WTC11 (cell line): Measurements from ENCODE around the gene C3orf33. TPM values are rescaled to one million over a fixed set of nuclear protein-coding genes. Genes with fewer than 3 reads are reported as not detected.

Source experiments
- ATAC-seq: fragments of 200-7000 bp; cut with Tn5 transposase; 2 replicates; pipeline ENCODE4 v1.10.0; 2021; ENCODE audit warnings: mild to moderate bottlenecking, moderate library complexity
- CTCF ChIA-PET: fragments of 300-600 bp; sonication (Branson Sonifier 250); formaldehyde crosslinking; loops from one replicate; lab custom pipeline; 2021; ENCODE audit warnings: antibody characterized with exemption; lab: Charles Lee
- POLR2A ChIA-PET: fragments of 350-600 bp; sonication (Branson Sonifier 250); formaldehyde crosslinking; loops from one replicate; lab custom pipeline; 2021; ENCODE audit warnings: antibody characterized with exemption; lab: Charles Lee
- DNase-seq: peaks from one replicate; pipeline ENCODE4 v3.0.0; 2021; ENCODE audit warnings: low spot score
- H3K27ac Mint-ChIP-seq: 2 replicates; pipeline ENCODE4 v1.8.0; 2021; ENCODE audit warnings: mixed read lengths
- H3K27me3 Mint-ChIP-seq: 2 replicates; pipeline ENCODE4 v1.8.0; 2021; ENCODE audit warnings: low read depth, mild to moderate bottlenecking, moderate library complexity, mixed read lengths
- H3K36me3 Mint-ChIP-seq: 2 replicates; pipeline ENCODE4 v1.8.0; 2021; ENCODE audit warnings: mixed read lengths
- H3K4me1 Mint-ChIP-seq: 2 replicates; pipeline ENCODE4 v1.8.0; 2022; ENCODE audit warnings: mixed read lengths
- H3K4me3 Mint-ChIP-seq: 2 replicates; pipeline ENCODE4 v1.8.0; 2021; ENCODE audit warnings: mild to moderate bottlenecking, moderate library complexity, mixed read lengths
- H3K9me3 Mint-ChIP-seq: 2 replicates; pipeline ENCODE4 v1.8.0; 2021; ENCODE audit warnings: mixed read lengths
- ATF6 ChIP-seq: sonication (generic); formaldehyde crosslinking; IDR thresholded peaks from 2 replicates; pipeline ENCODE4 v1.8.1; 2023; ENCODE audit warnings: mild to moderate bottlenecking, missing genetic modification reagents
- CBFB ChIP-seq: sonication (generic); formaldehyde crosslinking; IDR thresholded peaks from 2 replicates; pipeline ENCODE4 v1.8.1; 2022; ENCODE audit warnings: mild to moderate bottlenecking, low read depth, missing genetic modification reagents
- CREM ChIP-seq: sonication (generic); formaldehyde crosslinking; IDR thresholded peaks from 2 replicates; pipeline ENCODE4 v1.8.1; 2022; ENCODE audit warnings: mild to moderate bottlenecking, missing genetic modification reagents, moderate library complexity
- E2F1 ChIP-seq: sonication (generic); formaldehyde crosslinking; IDR thresholded peaks from 2 replicates; pipeline ENCODE4 v1.8.0; 2022; ENCODE audit warnings: mild to moderate bottlenecking, missing genetic modification reagents
- EMX1 ChIP-seq: fragments of 250-450 bp; sonication (Bioruptor Pico); IDR thresholded peaks from 2 replicates; pipeline ENCODE4 v1.8.0; 2021; ENCODE audit warnings: mild to moderate bottlenecking
- ETV6 ChIP-seq: sonication (generic); formaldehyde crosslinking; IDR thresholded peaks from 2 replicates; pipeline ENCODE4 v1.8.1; 2022; ENCODE audit warnings: mild to moderate bottlenecking, missing genetic modification reagents
- MAX ChIP-seq: sonication (generic); formaldehyde crosslinking; IDR thresholded peaks from 2 replicates; pipeline ENCODE4 v1.8.0; 2022; ENCODE audit warnings: mild to moderate bottlenecking, missing genetic modification reagents
- MYBL2 ChIP-seq: sonication (generic); formaldehyde crosslinking; IDR thresholded peaks from 2 replicates; pipeline ENCODE4 v1.8.1; 2023; ENCODE audit warnings: mild to moderate bottlenecking, moderate library complexity, missing genetic modification reagents
- OVOL2 ChIP-seq: fragments of 250-450 bp; sonication (Bioruptor Pico); IDR thresholded peaks from 2 replicates; pipeline ENCODE4 v1.9.0; 2021; ENCODE audit warnings: mild to moderate bottlenecking, borderline replicate concordance
- PRDM15 ChIP-seq: sonication (generic); formaldehyde crosslinking; IDR thresholded peaks from 2 replicates; pipeline ENCODE4 v1.8.0; 2022; ENCODE audit warnings: missing genetic modification reagents
- ZBTB43 ChIP-seq: sonication (generic); formaldehyde crosslinking; IDR thresholded peaks from 2 replicates; pipeline ENCODE4 v1.8.1; 2023; ENCODE audit warnings: mild to moderate bottlenecking, missing genetic modification reagents
- ZNF138 ChIP-seq: sonication (generic); formaldehyde crosslinking; conservative IDR thresholded peaks from 2 replicates; pipeline ENCODE4 v1.8.1; 2022; ENCODE audit warnings: mild to moderate bottlenecking, moderate library complexity, missing genetic modification reagents
- ZNF263 ChIP-seq: sonication (generic); formaldehyde crosslinking; IDR thresholded peaks from 2 replicates; pipeline ENCODE4 v1.8.1; 2022; ENCODE audit warnings: low read depth, mild to moderate bottlenecking, moderate library complexity, missing genetic modification reagents
- ZNF423 ChIP-seq: fragments of 250-450 bp; sonication (Bioruptor Pico); IDR thresholded peaks from 2 replicates; pipeline ENCODE4 v2.1.2; 2022; ENCODE audit warnings: mild to moderate bottlenecking, moderate library complexity
- total RNA-seq: library from RNA; stranded (reverse); gene quantifications from 3 replicates; pipeline ENCODE4 v1.2.3, GENCODE V29; 2021

Gene C3orf33
- total RNA-seq, 1 experiment from 2014 or later, result 2.8 TPM

GRCh38 chr3:155746703-155747102 lies 59.4 kb downstream of the C3orf33 start:
- ATAC-seq, result no peak
- Mint-ChIP-seq H3K27me3 (no peaks in the 10 kb centered on the region), H3K4me3 (peak overlapping the region; percentile 71), H3K36me3 (no peaks in the 10 kb centered on the region), H3K4me1 (peaks cover 62% of the 10 kb centered on the region), H3K27ac (peak overlapping the region; percentile 92; the same call in 1 of the 2 replicates), H3K9me3 (no peaks in the 10 kb centered on the region)
- TF ChIP-seq ZBTB43 (CRISPR knock-in tag) (no peak), ZNF423 (CRISPR knock-in tag) (no peak), ATF6 (no peak), MYBL2 (CRISPR knock-in tag) (no peak), OVOL2 (CRISPR knock-in tag) (no peak), CBFB (CRISPR knock-in tag) (no peak), E2F1 (no peak), CREM (CRISPR knock-in tag) (no peak), ETV6 (CRISPR knock-in tag) (no peak), MAX (CRISPR knock-in tag) (no peak), ZNF138 (CRISPR knock-in tag) (no peak)
- ChIA-PET CTCF (interaction anchor here (0.6 to 1.4 kb wide), 6 partner anchors 33 to 364 kb away, joined by 3 to 27 read pairs (median 5); partner anchors contain the start of genes C3orf33 and GMPS), POLR2A (interaction anchor here (0.7 to 1.3 kb wide), 3 partner anchors 107 to 155 kb away, joined by 3 to 6 read pairs (median 4); partner anchors contain the start of genes GMPS and SLC33A1)
- no peak for DNase-seq

GRCh38 chr3:155745795-155746550 lies 60.1 kb downstream of the C3orf33 start:
- peak overlapping the region; percentile 71 for H3K4me3 Mint-ChIP-seq
- ATAC-seq (peak; percentile 62), DNase-seq (peak; percentile 58)
- ChIA-PET POLR2A (interaction anchor here (0.6 to 1.3 kb wide), 5 partner anchors 108 to 363 kb away, joined by 3 to 6 read pairs (median 4); partner anchors contain the start of genes GMPS and SLC33A1), CTCF (interaction anchor here (0.6 to 1.4 kb wide), 7 partner anchors 34 to 364 kb away, joined by 3 to 27 read pairs (median 5); partner anchors contain the start of genes C3orf33 and GMPS)
- peaks cover 60% of the 10 kb centered on the region for H3K4me1 Mint-ChIP-seq
- peak overlapping the region; percentile 92 for H3K27ac Mint-ChIP-seq
- TF ChIP-seq ZNF263, result no peak
- no peak for TF ChIP-seq EMX1 (CRISPR knock-in tag)
- peak; percentile 96 for TF ChIP-seq PRDM15 (CRISPR knock-in tag)
- H3K9me3 Mint-ChIP-seq, result no peaks in the 10 kb centered on the region
- no peaks in the 10 kb centered on the region for H3K27me3 Mint-ChIP-seq
- H3K36me3 Mint-ChIP-seq, result no peaks in the 10 kb centered on the region
